ENCODE measurements around the gene MYLK. TPM values are rescaled to one million over a fixed set of nuclear protein-coding genes. Genes with fewer than 3 reads are reported as not detected.

Gene MYLK
- total and polyA plus RNA-seq, 2 experiments from 2014 or later: 13.1 to 27.1 TPM

DNA sequence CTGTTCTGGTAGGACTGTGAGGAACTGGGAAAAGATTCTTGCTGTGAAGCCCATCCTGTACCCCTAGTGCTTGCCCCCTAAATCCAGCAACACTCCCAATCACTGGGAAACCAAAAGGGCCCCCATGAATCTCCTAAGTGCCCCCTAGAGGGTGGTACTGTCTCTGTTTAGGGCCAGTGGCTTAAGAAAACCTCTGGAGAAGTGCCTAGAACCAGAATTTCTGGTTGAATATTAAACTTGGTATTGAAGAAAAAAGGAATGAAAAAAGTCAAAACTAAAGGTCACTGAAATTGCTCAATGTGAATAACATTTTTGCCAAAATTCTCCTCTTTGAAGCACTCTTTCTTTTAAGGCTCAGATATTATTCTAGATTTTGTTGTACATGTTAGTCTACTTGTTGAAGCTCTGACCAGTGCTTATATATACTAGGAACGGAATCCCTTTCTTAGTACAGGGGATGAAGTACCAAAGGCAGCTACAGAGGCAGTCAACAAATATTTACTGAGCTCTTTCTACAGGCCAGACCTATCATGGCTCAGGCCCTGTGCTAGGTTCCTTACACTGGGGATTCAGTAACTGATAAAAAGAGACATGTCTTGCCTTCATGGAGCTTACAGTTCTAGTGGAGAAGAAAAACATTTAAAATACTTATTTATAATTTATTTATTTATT lies 138.8 kb downstream of the MYLK start:
- DNase-seq (ENCODE audit: low spot score): no peak
- Histone ChIP-seq H3K4me2 (no peak overlapping the region), H3K27ac (no peak overlapping the region), H2AFZ (no peak overlapping the region), H4K20me1 (ENCODE audit: insufficient read depth, poor library complexity, severe bottlenecking) (no peaks in the 10 kb centered on the region), H3K4me3 (no peak overlapping the region), H3K79me2 (no peaks in the 10 kb centered on the region), H3K9me2 (replicated peaks; ENCODE audit: insufficient read depth) (no peaks in the 10 kb centered on the region), H3K36me3 (replicated peaks; ENCODE audit: insufficient read depth, low read depth) (no peaks in the 10 kb centered on the region), H3K9me3 (ENCODE audit: low read depth) (no peaks in the 10 kb centered on the region), H3K27me3 (no peaks in the 10 kb centered on the region), H3K4me1 (ENCODE audit: insufficient read depth) (peaks cover 6% of the 10 kb centered on the region)
- TF ChIP-seq CTCF (IDR thresholded peaks at IDR 0.05; ENCODE audit: poor library complexity) (no peak), EZH2phosphoT487 (IDR thresholded peaks at IDR 0.05; ENCODE audit: low read depth, severe bottlenecking, unreplicated experiment) (no peak), EZH2 (IDR thresholded peaks at IDR 0.05; ENCODE audit: borderline replicate concordance) (no peak)
- 91% methylated on average over 1 of the region's 1 CpG for WGBS (ENCODE audit: low lambda C conversion rate, missing lambda C conversion rate)

- no peaks in the 10 kb centered on the region for H3K9me2 ChIP-seq (replicated peaks; ENCODE audit: insufficient read depth)
- no peak for TF ChIP-seq EZH2 (IDR thresholded peaks at IDR 0.05; ENCODE audit: borderline replicate concordance)
- no peak for TF ChIP-seq EZH2phosphoT487 (IDR thresholded peaks at IDR 0.05; ENCODE audit: low read depth, severe bottlenecking, unreplicated experiment)
- no peak for TF ChIP-seq CTCF (IDR thresholded peaks at IDR 0.05; ENCODE audit: poor library complexity)
- 94% methylated on average over 6 of the region's 6 CpGs for WGBS (ENCODE audit: low lambda C conversion rate, missing lambda C conversion rate)
- H2AFZ ChIP-seq: no peak overlapping the region
- H3K4me2 ChIP-seq: no peak overlapping the region
- no peaks in the 10 kb centered on the region for H3K79me2 ChIP-seq
- H3K27me3 ChIP-seq: no peaks in the 10 kb centered on the region
- H3K36me3 ChIP-seq (replicated peaks; ENCODE audit: insufficient read depth, low read depth): no peaks in the 10 kb centered on the region
- H3K27ac ChIP-seq: no peak overlapping the region
- H3K4me3 ChIP-seq: no peak overlapping the region
- DNase-seq (ENCODE audit: low spot score): no peak
- H3K4me1 ChIP-seq (ENCODE audit: insufficient read depth): no peaks in the 10 kb centered on the region
- H3K9me3 ChIP-seq (ENCODE audit: low read depth): no peaks in the 10 kb centered on the region
- H4K20me1 ChIP-seq (ENCODE audit: insufficient read depth, poor library complexity, severe bottlenecking): no peaks in the 10 kb centered on the region
These were observed 140.1 kb downstream of the MYLK start for GRCh38 chr3:123744064-123744463.

DNA sequence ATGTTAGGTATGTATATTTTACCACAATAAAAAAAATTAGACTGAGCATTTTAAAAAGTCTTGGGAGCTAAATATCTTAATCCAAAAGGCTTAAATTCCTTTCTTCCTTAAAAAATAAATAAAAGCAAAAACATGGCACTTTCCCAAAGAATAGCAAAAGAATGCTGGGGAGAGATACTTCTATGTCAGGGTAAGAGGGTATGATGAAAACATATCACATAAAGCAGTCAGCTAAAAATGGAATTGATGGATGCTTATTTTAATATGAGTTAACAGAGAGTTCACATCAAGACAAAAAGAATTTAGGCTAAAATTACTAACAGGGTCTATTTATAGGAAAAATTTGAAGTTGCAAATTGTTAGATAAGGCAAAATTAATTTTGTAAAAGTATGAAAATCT lies 141.0 kb downstream of the MYLK start:
- Histone ChIP-seq H4K20me1 (ENCODE audit: insufficient read depth, poor library complexity, severe bottlenecking) (no peaks in the 10 kb centered on the region), H3K4me3 (no peak overlapping the region), H3K4me2 (no peak overlapping the region), H3K79me2 (no peaks in the 10 kb centered on the region), H3K9me3 (ENCODE audit: low read depth) (no peaks in the 10 kb centered on the region), H3K4me1 (ENCODE audit: insufficient read depth) (no peaks in the 10 kb centered on the region), H3K27me3 (no peaks in the 10 kb centered on the region), H3K9me2 (replicated peaks; ENCODE audit: insufficient read depth) (no peaks in the 10 kb centered on the region), H3K27ac (no peak overlapping the region), H3K36me3 (replicated peaks; ENCODE audit: insufficient read depth, low read depth) (no peaks in the 10 kb centered on the region), H2AFZ (no peak overlapping the region)
- no peak for DNase-seq (ENCODE audit: low spot score)
- no peak for TF ChIP-seq EZH2phosphoT487 (IDR thresholded peaks at IDR 0.05; ENCODE audit: low read depth, severe bottlenecking, unreplicated experiment)
- TF ChIP-seq EZH2 (IDR thresholded peaks at IDR 0.05; ENCODE audit: borderline replicate concordance): no peak
- no peak for TF ChIP-seq CTCF (IDR thresholded peaks at IDR 0.05; ENCODE audit: poor library complexity)
